Skin of body (tissue), 2 donors: Measurements from ENCODE around the gene EML2. TPM values are rescaled to one million over a fixed set of nuclear protein-coding genes. Genes with fewer than 3 reads are reported as not detected.
A peak's percentile ranks its signal among the peaks of the same experiment; 100 is the strongest.
"Not testable (repeated sequence)": the region's sequence is repeated elsewhere in the genome, so short reads cannot be mapped to it uniquely, and the experiment has no call there.

Experiments
- DNase-seq: peaks from one replicate; lab custom pipeline; 2025; lab: John Stamatoyannopoulos, UW
- total RNA-seq: library from RNA; depleted of rRNA; stranded (reverse); fragments of >200 nt; gene quantifications from one replicate; pipeline ENCODE4 v1.2.3, GENCODE V29; 2014

Gene EML2, protein sequence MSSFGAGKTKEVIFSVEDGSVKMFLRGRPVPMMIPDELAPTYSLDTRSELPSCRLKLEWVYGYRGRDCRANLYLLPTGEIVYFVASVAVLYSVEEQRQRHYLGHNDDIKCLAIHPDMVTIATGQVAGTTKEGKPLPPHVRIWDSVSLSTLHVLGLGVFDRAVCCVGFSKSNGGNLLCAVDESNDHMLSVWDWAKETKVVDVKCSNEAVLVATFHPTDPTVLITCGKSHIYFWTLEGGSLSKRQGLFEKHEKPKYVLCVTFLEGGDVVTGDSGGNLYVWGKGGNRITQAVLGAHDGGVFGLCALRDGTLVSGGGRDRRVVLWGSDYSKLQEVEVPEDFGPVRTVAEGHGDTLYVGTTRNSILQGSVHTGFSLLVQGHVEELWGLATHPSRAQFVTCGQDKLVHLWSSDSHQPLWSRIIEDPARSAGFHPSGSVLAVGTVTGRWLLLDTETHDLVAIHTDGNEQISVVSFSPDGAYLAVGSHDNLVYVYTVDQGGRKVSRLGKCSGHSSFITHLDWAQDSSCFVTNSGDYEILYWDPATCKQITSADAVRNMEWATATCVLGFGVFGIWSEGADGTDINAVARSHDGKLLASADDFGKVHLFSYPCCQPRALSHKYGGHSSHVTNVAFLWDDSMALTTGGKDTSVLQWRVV
- 20.1 TPM for total RNA-seq

DNA sequence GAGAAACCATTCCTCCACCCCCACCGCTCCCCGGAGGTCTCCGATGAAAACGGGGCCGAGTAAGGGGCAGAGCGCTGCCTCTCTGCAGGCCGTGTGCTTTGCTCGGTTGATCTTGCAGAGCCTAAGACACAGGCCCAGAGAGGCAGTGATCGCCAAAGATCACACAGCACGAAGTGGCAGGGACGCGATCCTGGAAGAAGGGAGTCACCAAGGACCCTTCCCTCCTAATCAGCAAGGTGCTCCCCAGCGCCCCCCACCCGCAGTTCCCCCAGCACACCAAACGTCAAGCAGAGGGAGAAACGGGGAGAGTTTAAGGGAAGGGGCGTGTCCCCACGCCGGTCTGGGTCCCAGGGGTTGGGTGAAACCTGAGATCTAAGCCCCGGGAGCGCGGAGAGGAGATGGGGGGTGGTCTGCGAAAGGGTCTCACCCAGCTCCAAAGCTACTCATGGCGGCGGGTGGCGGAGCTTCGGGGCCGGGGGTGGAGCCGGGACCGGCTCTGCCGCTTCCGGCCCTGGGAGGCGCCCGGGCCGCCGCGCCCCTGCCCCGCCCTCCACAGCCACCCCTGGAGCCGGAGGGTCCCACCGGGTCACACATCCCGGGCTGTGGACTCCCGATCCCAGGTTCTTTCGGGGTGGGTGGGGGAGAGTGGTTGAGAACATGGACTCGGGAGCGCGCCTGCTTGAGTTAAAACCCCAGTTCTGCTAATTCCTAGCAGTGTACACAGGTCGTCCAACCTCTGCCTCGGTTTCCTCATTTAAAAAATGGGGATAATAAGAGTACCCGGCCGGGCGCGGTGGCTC is at the start of gene EML2:
Gene EML2, minus strand, starts transcription at position 468 of the 800 bp plus-strand sequence. Its CDS starts 21 bp downstream, at position 447.
- DNase-seq: peak; percentile 15

DNA sequence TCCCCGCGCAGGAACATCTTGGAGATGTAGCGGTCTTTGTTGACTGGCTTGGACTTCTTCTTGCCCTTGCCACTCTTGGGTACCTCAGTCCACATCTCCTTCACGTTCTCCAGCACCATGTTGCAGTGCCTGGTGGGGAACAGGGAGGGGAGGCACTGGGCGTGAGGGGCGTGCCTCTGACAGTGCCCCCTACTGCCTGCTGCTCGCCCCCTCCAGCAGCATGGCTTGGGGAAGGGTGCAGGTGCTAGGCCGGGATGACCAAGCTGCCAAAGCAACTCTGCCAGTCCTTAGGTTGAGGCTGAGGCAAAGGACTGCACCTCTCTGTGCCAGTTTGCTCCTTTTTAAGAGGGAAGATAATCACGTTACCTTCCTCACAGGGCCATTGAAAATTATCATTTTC is 48.4 kb upstream of the EML2 start:
- DNase-seq: no peak

DNA sequence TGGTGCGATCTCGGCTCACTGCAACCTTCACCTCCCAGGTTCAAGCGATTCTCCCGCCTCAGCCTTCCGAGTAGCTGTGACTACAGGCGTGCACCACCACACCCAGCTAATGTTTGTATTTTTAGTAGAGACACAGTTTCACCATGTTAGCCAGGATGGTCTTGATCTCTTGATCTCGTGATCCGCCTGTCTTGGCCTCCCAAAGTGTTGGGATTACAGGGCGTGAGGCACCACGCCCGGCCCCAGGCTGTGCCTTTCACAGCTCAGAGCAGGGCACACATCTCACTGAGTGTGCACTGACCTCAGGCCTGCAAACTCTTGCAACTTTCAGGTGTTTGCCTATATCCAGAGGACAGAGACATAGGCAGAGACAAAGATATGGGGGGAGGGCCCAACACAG is 45.8 kb upstream of the EML2 start:
- DNase-seq: not testable (repeated sequence)

DNA sequence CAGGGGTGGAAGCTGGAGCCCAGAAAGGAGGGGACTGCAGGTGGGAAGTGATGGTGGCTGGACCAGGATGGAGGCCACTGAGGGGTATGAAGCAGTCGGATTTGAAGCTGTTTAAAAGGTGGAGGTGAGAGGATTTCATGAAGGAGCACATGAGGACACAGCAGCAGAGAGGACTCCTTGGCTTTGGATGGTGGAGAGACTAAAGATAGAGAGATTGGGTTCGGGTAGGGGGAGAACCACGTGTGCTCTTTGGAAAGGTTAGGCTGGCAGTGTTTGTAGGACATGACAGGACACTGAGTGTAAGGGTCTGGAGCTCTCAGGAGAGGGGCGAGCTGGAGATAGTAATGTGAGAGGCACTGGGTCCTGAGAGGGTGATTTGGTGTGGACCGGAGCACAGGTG is 43.7 kb upstream of the EML2 start:
- no peak for DNase-seq

DNA sequence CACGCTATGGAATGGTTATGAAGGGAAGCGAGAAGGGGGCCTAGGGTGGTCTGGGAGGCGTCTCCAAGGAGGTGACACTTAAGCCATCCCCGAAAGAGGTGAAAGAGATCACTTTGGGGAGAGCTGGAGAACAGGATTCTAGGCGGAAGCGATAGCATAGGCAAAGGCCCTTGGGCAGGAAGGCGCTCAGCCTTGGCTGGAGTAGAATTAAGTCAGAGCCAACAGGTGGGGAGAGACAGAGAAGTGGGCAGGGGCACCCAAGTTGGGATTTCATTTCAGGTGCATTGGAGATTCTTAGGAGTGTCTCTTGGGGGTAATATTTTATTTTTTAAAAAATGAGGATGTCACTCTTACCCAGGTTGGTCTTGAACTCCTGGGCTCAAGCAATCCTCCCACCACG is 42.9 kb upstream of the EML2 start:
- no peak for DNase-seq

DNA sequence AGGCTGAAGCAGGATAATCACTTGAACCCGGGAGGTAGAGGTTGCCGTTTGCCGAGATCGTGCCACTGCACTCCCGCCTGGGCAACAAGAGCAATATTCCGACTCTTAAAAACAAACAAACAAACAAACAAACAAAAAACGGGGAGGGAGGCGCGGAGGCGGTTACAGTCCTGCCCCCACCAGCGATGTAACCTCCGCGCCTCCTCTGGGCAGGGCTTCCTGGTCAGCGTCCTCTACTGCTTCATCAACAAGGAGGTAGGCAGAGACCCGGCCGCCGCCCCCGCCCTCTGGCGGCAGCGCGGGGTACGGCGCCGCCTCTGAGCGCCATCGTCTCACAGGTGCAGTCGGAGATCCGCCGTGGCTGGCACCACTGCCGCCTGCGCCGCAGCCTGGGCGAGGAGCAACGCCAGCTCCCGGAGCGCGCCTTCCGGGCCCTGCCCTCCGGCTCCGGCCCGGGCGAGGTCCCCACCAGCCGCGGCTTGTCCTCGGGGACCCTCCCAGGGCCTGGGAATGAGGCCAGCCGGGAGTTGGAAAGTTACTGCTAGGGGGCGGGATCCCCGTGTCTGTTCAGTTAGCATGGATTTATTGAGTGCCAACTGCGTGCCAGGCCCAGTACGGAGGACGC is 42.3 kb upstream of the EML2 start:
- DNase-seq: peak; percentile 26

DNA sequence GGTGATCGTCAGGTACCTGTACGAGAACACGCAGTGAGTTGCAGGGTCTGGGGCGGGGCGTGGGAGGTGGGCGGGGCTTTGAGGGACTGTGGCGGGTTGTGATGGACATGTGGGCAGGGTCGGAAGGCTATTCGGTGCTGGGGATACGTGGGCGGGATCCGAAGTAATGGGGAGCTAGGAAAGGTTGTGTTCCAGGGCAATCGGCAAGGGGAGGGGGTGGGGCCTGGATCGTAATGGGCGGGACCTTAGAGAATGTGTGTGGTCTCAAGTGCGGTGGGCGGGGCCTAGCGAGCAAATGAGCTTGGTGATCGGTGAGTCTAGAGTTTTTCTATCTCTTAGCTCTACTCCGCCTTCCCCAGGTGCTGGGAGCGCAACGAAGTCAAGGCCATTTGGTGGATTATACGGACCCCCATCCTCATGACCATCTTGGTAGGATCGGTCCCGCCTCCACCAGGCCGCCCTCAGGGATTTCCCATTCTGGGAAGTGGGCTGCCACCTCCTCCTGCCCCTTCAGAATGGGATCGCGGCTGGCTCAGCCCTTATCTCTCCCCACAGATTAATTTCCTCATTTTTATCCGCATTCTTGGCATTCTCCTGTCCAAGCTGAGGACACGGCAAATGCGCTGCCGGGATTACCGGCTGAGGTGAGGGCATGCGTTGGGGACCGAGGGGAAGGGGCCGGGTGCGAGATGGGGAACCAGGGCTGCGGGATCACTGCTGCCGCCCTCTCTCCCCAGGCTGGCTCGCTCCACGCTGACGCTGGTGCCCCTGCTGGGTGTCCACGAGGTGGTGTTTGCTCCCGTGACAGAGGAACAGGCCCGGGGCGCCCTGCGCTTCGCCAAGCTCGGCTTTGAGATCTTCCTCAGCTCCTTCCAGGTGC is 38.4 kb upstream of the EML2 start:
- no peak for DNase-seq

DNA sequence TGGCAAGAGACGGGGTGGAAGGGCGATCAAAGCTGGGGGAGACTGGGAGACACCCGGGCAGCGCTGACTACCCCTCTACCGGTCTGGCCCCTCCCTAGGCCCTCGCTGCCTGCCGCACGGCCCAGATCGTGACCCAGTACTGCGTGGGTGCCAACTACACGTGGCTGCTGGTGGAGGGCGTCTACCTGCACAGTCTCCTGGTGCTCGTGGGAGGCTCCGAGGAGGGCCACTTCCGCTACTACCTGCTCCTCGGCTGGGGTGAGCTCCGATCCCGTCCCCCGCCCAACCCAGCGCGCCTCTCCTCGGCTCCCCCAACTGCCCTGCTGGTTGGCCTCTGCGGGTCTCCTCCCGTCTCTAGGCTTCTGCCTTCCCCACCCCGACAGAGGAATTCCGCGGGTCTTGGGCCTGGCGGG is 37.7 kb upstream of the EML2 start:
- no peak for DNase-seq

DNA sequence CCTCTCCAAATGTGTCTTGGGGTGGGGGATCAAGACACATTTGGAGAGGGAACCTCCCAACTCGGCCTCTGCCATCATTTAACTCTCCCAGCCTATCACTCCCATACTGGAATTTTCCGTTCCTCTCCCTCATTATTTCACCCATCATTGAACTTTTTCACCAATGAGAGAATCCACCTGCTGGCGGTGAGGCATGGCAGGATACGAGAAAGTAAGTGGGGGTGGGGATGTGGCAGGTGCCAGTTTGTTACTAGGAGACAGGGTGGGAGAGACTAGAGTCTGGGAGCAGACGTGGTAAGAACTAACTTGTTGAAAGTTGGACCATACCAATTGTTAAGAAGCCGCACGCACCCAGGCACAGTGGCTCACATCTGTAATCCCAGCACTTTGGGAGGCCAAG is 35.7 kb upstream of the EML2 start:
- no peak for DNase-seq

DNA sequence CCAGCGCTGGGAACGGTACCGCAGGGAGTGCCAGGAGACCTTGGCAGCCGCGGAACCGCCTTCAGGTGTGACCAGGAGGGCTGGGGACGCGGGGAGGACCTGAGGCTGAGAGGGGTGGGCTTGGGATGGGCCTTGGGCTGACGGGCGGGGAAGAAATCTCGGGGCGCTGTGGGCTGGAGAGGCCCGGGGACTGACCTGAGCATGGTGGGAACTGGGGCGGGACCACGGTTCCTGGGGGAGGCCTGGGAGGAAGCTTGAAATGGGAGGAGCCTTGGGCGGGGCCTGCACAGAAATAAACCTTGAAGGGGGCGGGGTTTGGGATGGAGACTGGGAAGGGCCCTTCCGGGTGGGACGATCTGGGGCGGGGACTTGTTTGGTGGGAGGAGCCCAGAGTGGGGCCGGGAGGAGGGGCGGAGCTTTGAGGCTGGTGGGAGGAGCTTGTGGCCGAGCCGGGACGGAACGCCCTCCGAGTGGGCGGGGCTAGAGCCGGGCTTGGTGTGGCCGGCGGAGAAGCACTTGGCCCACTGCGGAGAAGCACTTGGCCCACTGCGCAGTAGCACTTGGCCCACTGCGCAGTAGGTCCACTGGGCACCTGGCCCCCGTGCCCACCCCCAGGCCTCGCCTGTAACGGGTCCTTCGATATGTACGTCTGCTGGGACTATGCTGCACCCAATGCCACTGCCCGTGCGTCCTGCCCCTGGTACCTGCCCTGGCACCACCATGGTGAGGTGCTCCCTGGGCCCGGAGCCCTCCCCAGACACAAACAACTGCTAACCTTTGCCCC is 31.7 kb upstream of the EML2 start:
- no peak for DNase-seq

DNA sequence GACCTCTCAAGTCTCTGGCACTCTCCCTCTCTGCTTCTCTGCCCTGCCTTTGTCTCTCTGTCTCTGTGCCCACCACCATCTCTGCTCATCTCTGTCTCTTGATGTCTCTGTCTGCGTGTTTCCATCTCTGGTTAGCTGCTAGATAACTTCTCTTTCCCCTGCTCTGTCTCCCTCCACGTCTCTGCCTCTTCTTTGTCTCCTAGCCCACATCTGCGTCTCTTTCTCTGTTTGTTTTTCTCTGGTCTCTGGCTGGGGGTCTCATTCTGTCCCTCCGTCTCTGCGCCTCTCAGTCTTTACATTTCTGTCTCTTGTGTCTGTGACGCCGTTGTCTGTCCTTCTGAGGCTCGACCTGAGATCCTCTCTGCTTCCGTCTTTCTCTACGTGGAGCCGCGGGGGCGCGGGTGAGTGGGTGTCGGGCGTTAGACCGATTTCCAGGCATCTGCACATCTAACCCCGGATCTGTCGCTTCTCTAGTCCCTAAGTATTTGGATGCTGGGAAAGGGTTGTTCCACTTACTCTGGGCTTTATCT is 29.2 kb upstream of the EML2 start:
- DNase-seq: peak; percentile 28

DNA sequence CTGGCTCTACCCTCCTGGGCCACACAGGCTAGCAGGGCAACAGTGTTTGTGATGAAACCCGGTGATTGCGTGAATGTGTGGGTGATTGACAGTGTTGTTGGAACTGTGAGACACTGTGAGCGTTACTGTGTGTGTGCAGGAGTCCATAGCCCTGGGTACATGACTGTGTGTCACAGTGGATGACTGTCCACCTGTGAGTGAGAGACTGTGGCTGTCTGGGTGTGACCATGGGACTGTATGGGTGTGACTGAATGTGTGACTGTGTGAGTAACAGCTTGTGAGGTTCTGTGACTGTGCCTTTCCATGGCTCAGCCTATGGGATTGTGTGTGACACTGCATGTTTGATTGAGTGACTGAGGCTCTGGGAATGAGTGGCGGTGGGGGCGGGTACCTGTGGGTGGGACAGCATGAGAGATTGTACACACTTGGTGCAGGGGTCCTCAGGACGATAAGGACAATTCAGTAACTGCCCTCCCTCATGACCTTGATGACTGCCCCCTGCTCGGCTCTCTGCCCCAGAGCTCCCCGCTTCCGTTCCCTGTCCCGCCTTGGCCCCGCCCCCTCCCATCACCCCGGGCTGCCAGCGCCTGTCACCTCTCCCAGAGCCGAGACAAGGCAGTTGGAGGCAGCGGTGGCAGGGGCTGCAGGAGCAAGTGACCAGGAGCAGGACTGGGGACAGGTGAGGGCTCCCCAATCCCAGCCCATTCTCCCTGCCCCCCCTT is 28.6 kb upstream of the EML2 start, which contains the start of gene GIPR:
Gene GIPR, plus strand, starts transcription at position 602 of the 722 bp plus-strand sequence. CDS start 1,300 bp downstream, outside the sequence.
- peak; percentile 20 for DNase-seq

DNA sequence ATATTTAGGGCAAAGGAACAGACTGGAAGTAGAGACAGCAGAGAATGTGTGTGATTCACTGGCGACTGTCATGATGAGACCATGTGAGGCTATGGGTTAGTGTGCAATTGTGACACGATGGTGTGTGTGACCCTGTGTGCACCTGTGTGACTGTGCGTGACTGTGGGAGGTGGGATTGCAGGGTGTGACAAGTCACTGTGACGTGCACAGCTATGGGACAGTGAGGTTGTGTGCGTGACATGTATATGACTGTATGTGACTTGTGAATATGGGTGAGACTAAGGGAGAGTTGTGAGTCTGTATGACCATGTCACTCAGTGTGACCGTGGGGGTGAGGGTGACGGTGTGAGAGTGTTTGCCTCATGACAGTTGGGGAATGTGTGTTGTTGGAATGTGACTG is 25.4 kb upstream of the EML2 start:
- DNase-seq: peak; percentile 60

DNA sequence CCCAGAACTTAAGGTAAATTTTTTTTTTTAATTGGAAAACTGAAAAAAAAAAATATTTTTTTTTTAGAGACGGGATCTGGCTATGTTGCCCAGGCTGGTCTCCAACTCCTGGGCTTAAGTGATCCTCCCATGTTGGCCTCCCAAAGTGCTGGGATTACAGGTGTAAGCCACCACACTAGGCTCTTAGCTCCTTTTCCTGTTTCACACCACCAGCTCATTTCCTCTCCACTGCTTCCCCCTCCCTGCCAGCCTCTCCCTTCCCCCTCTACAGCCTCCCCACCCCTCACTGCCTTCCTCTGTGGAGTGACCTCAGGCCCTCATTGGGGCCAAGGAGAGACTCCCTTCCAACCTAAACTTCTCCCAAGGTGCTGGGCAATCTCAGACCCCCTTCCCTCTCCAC is 24.6 kb upstream of the EML2 start:
- no peak for DNase-seq

DNA sequence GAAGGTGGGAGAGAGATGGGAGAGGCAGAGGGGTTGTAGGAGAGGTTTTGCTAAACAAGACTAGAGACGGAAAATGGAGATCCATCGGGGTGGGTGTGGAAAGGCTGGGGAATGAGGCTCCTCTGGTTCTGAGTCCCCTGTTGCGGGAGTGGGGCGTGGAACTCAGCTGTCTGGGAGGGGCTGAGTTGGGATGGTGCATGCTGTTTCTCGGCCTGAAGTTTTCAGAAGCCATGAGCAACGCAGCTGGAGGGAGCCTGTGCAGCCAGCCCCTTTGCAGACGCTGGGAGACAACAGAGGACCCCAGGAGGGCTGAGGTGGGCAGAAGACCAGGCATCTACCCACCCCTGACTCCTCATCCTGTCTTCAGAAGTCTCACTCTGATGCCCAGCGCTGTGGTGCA is 21.4 kb upstream of the EML2 start:
- DNase-seq: no peak

DNA sequence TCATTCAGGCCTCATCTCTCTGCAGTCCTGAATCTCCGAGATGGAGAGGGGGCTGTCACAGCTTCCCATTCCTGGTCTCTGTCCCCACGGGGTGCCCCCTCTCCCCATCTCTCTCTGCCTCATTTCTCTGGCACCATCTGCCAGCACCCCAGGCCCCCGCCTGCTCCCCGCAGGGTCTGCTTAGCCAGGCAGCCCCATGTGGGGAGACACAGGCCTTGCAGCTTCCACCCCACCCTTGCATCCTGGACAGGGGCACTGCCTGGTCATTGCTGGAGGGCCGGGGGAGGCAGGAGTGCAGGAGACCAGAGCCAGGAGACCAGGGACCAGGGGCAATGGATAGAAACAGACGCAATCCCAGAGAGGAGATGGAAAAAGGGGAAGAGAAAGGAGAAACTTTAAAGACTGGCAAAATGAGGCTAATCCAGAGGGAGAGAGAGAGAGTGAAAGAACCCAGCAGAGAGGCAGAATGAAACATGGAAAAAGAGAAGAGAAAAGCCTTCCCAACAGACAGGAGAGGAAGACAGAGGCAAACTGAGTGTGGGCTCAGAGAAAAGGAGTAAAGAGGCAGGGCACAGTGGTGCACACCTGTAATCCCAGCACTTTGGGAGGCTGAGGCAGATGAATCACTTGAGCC is 20.0 kb upstream of the EML2 start:
- DNase-seq: no peak

DNA sequence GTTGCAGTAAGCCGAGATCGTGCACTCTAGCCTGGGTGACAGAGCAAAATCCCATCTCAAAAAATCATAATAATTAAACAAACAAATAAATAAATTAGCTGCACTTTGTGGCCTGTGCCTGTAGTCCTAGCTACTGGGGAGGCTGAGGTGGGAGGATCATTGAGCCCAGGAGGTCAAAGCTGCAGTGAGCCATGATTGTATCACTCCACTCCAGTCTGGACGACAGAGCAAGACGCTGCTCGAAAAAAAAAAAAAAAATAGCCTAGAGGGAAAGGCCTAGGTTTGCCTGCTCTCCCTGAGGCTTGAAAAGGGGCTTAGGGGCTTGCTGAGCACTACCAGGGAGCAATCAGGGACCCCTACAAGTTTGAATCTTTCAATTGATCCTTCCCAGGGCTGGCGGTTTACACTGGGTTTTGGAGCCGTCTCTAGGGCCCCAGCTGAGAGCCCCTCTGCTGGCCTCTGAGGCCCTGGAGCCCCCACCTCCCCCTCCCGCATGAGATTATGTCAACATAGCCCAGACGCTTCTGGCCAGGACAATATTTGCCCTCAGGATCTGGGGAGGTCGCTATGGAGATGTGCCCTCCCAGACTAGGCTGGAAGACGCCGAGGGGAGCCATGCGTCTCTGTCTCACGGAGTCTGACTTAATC is 18.4 kb upstream of the EML2 start:
- no peak for DNase-seq

DNA sequence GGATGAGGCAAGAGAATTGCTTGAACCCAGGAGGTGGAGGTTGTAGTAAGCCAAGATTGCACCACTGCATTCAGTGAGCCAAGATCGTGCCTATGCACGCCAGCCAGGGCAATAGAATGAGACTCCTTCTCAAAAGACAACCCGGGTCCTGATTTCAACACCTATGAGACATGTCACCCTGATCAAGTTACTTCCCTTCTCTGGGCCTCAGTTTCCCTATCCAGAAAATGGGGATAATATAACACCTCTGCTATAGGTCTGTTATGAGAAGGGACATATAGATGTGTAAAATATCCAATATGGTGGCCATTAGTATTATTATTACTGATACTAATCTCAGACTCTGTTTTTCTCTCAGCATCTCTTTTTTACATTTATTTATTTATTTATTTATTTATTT is 15.9 kb upstream of the EML2 start:
- DNase-seq: no peak
